B cell (primary cell): ENCODE results near the gene EYA3. TPM values are rescaled to one million over a fixed set of nuclear protein-coding genes. Genes with fewer than 3 reads are reported as not detected.

Experiments
- ATAC-seq: fragments of 200-7000 bp; cut with Tn5 transposase; one replicate; pipeline ENCODE4 v1.10.0; 2021; ENCODE audit warnings: low read depth, mild to moderate bottlenecking, moderate number of reproducible peaks, moderate library complexity
- CTCF ChIA-PET: fragments of 350-600 bp; sonication (Branson Sonifier 250); formaldehyde crosslinking; loops from one replicate; lab custom pipeline; 2021; ENCODE audit warnings: antibody characterized with exemption, inconsistent platforms; lab: Charles Lee
- POLR2A ChIA-PET: fragments of 350-600 bp; sonication (Branson Sonifier 250); formaldehyde crosslinking; loops from one replicate; lab custom pipeline; 2021; ENCODE audit warnings: antibody characterized with exemption; lab: Charles Lee
- DNase-seq: peaks from one replicate; pipeline ENCODE4 v3.0.0; 2013
- H2AFZ ChIP-seq: 2 replicates; pipeline ENCODE4 v1.6.1; 2012; ENCODE audit warnings: mild to moderate bottlenecking, low read depth, low read length; ENCODE audit not compliant: insufficient read depth, poor library complexity, severe bottlenecking
- H3K27ac ChIP-seq, 2 donors: 1 replicate in 1 of 2; 2 replicates in 1 of 2; pipeline ENCODE4 v1.5.1; 2012 to 2013; ENCODE audit warnings: low read length in 2 of 2, mild to moderate bottlenecking in 2 of 2, moderate library complexity in 1 of 2
- H3K27me3 ChIP-seq, 4 experiments: fragments of 200-600 bp in 1 of 4; sonication (generic) in 1 of 4; replicated peaks in 1 of 4; 1 replicate in 2 of 4; 2 replicates in 2 of 4; pipeline versions ENCODE4 v1.6.1 to v1.7.0; 2013 to 2016; ENCODE audit warnings: low read length in 3 of 4, mild to moderate bottlenecking in 2 of 4, mixed read lengths in 1 of 4, moderate library complexity in 1 of 4; ENCODE audit not compliant: insufficient read depth in 4 of 4, control insufficient read depth in 3 of 4; ENCODE audit errors: control extremely low read depth in 1 of 4
- H3K36me3 ChIP-seq, 2 experiments: replicated peaks in 1 of 2; 1 replicate in 1 of 2; 2 replicates in 1 of 2; pipeline versions ENCODE4 v1.6.1 to v1.7.1; 2013; ENCODE audit warnings: low read length in 1 of 2; ENCODE audit not compliant: insufficient read depth in 2 of 2, control insufficient read depth in 1 of 2; ENCODE audit errors: control extremely low read depth in 1 of 2, extremely low read depth in 1 of 2
- H3K4me1 ChIP-seq, 2 donors: fragments of 200-600 bp in 1 of 2; sonication (generic) in 1 of 2; 1 replicate in 1 of 2; 2 replicates in 1 of 2; pipeline versions ENCODE4 v1.5.1 to v1.6.1; 2013 to 2017; ENCODE audit warnings: low read length in 2 of 2; ENCODE audit not compliant: control insufficient read depth in 2 of 2, insufficient read depth in 2 of 2
- H3K4me2 ChIP-seq: replicated peaks from 2 replicates; pipeline ENCODE3; 2012; ENCODE audit warnings: mild to moderate bottlenecking, low read depth, low read length; ENCODE audit not compliant: poor library complexity, severe bottlenecking
- H3K4me3 ChIP-seq, 5 experiments: fragments of 200-600 bp in 1 of 5; sonication (generic) in 1 of 5; 1 replicate in 3 of 5; 2 replicates in 2 of 5; pipeline versions ENCODE4 v1.5.1 to v1.7.0; 2011 to 2016; ENCODE audit warnings: low read length in 4 of 5, mild to moderate bottlenecking in 4 of 5, low read depth in 2 of 5, control low read depth in 1 of 5, moderate library complexity in 1 of 5; ENCODE audit not compliant: insufficient read depth in 1 of 5; ENCODE audit errors: control extremely low read depth in 1 of 5, extremely low read depth in 1 of 5
- H3K79me2 ChIP-seq: fragments of 200-600 bp; sonication (generic); one replicate; pipeline ENCODE4 v1.6.0; 2016; ENCODE audit warnings: low read length; ENCODE audit not compliant: control insufficient read depth, insufficient read depth
- H3K9ac ChIP-seq: fragments of 200-600 bp; sonication (generic); 2 replicates; pipeline ENCODE4 v1.6.1; 2017; ENCODE audit warnings: mild to moderate bottlenecking, low read length, moderate library complexity
- H3K9me3 ChIP-seq, 3 donors: one replicate each; pipeline versions ENCODE4 v1.6.1 to v1.7.1; 2013; ENCODE audit warnings: low read length in 2 of 3; ENCODE audit not compliant: control insufficient read depth in 2 of 3, insufficient read depth in 1 of 3; ENCODE audit errors: control extremely low read depth in 1 of 3
- H4K20me1 ChIP-seq: 2 replicates; pipeline ENCODE4 v1.6.0; 2012; ENCODE audit warnings: mild to moderate bottlenecking, low read length; ENCODE audit not compliant: insufficient read depth, control insufficient read depth, poor library complexity, severe bottlenecking
- H3K27ac Mint-ChIP-seq: one replicate; pipeline ENCODE4 v1.8.0; 2021; ENCODE audit warnings: mixed read lengths
- H3K27me3 Mint-ChIP-seq: one replicate; pipeline ENCODE4 v1.8.0; 2021; ENCODE audit warnings: mixed read lengths
- H3K4me1 Mint-ChIP-seq: one replicate; pipeline ENCODE4 v1.8.0; 2021; ENCODE audit warnings: mixed read lengths
- H3K4me3 Mint-ChIP-seq: one replicate; pipeline ENCODE4 v1.8.0; 2021; ENCODE audit warnings: mixed read lengths
- H3K9me3 Mint-ChIP-seq: one replicate; pipeline ENCODE4 v1.8.0; 2022; ENCODE audit warnings: mixed read lengths; ENCODE audit not compliant: insufficient read depth
- EZH2 ChIP-seq: IDR thresholded peaks from 2 replicates; pipeline ENCODE4 v1.6.1; 2012; ENCODE audit warnings: borderline replicate concordance, low read depth, mild to moderate bottlenecking, moderate library complexity, low read length; ENCODE audit not compliant: insufficient read depth, poor library complexity, severe bottlenecking
- WGBS: methylation state at CpG from one replicate; pipeline ENCODE4 v1.1.5; 2013; ENCODE audit warnings: missing lambda C conversion rate; ENCODE audit not compliant: insufficient coverage; 5-methylcytosine and 5-hydroxymethylcytosine counted together
- intact Hi-C: fragments of 100-400 bp; cut with micrococcal nuclease; formaldehyde crosslinking; loops from one replicate; pipeline ENCODE4 v1.10.0; 2022
- polyA plus RNA-seq: library from polyadenylated mRNA; depleted of rRNA; stranded (reverse); fragments of >200 nt; gene quantifications from 2 replicates; pipeline ENCODE4 v1.2.3, GENCODE V29; 2012
- total RNA-seq, 2 donors: library from RNA; stranded (reverse); fragments of 120-200 nt in 1 of 2; gene quantifications; 1 replicate in 1 of 2; 2 replicates in 1 of 2; pipeline versions ENCODE4 v1.2.3 to v1.2.4, GENCODE V29; 2013 to 2022
- TF ChIP-seq, protein P1 (sequence below): fragments of 200-600 bp; IDR thresholded peaks from one replicate; pipeline ENCODE4 v1.8.0; 2022; ENCODE audit warnings: antibody characterized with exemption, mild to moderate bottlenecking

Gene EYA3
- total and polyA plus RNA-seq, 2 donors (not counting 1 experiment from before 2014, with no cell fraction given), result 14.1 to 31.3 TPM

DNA sequence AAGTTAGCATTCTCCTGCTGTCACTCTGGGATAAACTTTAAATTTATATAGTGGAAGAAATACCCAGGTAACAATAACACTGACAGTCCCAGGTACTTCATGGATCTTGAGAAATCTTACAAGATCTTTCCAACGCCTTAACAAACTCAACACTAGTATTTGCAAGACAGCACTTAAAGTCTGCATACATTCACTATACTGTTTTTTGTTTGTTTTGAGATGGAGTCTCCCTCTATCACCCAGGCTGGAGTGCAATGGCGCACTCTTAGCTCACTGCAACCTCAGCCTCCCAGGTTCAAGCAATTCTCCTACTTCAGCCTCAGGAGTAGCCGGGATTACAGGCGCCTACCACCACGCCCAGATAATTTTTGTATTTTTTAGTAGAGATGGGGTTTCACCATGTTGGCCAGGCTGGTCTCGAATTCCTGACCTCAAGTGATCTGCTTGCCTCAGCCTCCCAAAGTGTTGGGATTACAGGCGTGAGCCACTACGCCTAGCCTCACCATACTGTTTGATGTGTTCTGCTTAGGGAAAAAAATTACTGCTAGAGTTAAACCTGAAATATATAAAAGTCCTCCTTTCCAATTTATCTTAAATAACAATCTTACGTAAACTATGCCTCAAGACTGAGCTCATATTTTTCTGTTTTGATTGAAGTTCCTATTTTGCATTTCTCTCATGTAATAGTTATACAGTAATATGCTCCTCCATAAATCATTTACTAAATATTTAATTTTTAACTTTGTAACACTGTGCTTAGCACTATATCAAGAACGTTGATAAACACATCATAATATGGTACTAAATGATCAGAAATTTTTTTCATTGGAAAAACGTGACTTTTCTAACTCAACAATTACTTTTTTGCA lies 17.5 kb downstream of the EYA3 start:
- Mint-ChIP-seq H3K9me3 (no peaks in the 10 kb centered on the region), H3K27ac (peak overlapping the region; percentile 20), H3K27me3 (no peaks in the 10 kb centered on the region), H3K4me1 (peaks cover 50% of the 10 kb centered on the region), H3K4me3 (no peak overlapping the region)
- ATAC-seq, result no peak
- ChIA-PET POLR2A (no interaction called here), CTCF (no interaction called here)
- no peaks in the 10 kb centered on the region for H4K20me1 ChIP-seq
- H3K4me2 ChIP-seq, result no peak overlapping the region
- H3K9me3 ChIP-seq, result no peaks in the 10 kb centered on the region
- H3K4me3 ChIP-seq, result no peak overlapping the region
- H3K4me1 ChIP-seq, result peaks cover 15 to 20% of the 10 kb centered on the region in 2 donors
- peaks cover 83% of the 10 kb centered on the region for H3K79me2 ChIP-seq
- no peak for DNase-seq
- H3K27ac ChIP-seq, result no peak overlapping the region
- H2AFZ ChIP-seq, result no peak overlapping the region
- intact Hi-C loops, result no loop called here
- no peaks in the 10 kb centered on the region for H3K36me3 ChIP-seq
- no peaks in the 10 kb centered on the region for H3K27me3 ChIP-seq
- no CpG with 5 or more reads among the region's 11 CpGs for WGBS
- no peak overlapping the region for H3K9ac ChIP-seq
- TF ChIP-seq, protein P1, sequence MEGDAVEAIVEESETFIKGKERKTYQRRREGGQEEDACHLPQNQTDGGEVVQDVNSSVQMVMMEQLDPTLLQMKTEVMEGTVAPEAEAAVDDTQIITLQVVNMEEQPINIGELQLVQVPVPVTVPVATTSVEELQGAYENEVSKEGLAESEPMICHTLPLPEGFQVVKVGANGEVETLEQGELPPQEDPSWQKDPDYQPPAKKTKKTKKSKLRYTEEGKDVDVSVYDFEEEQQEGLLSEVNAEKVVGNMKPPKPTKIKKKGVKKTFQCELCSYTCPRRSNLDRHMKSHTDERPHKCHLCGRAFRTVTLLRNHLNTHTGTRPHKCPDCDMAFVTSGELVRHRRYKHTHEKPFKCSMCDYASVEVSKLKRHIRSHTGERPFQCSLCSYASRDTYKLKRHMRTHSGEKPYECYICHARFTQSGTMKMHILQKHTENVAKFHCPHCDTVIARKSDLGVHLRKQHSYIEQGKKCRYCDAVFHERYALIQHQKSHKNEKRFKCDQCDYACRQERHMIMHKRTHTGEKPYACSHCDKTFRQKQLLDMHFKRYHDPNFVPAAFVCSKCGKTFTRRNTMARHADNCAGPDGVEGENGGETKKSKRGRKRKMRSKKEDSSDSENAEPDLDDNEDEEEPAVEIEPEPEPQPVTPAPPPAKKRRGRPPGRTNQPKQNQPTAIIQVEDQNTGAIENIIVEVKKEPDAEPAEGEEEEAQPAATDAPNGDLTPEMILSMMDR, result no peak
- no peak for TF ChIP-seq EZH2

DNA sequence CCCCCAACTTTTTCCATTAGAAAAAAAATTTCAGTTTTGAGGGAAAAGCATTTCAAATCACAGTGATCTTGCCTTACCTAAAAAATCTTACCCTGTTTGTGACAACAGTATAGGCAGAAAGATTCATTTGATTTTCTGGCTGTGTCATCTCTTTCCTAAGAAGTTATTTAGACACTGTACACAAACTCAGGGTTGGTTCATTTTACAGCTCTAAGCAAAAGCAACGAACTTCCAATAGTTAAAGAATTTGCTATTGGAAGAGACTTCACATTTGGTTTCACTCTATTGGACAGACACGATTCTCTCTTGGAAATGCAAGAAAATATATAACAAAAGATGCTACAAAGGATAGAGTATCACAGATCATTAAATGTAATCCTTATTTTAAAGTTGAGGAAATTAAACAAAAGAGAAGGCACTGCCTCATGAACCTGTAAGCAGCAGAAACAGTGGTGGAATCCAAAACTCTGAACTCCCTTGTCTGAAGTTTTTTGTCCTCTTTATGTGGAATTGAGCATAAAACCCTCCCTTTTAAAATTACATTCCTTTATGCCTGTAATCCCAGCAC lies 20.8 kb downstream of the EYA3 start:
- Histone ChIP-seq H2AFZ (no peak overlapping the region), H3K79me2 (peaks cover 81% of the 10 kb centered on the region), H3K9me3 (no peaks in the 10 kb centered on the region), H3K4me2 (no peak overlapping the region), H3K27ac (no peak overlapping the region), H3K27me3 (no peaks in the 10 kb centered on the region), H4K20me1 (no peaks in the 10 kb centered on the region), H3K36me3 (no peaks in the 10 kb centered on the region), H3K4me3 (no peak overlapping the region), H3K4me1 (peaks cover 12 to 13% of the 10 kb centered on the region in 2 donors), H3K9ac (no peak overlapping the region)
- Mint-ChIP-seq H3K27ac (peak overlapping the region; percentile 17), H3K27me3 (no peaks in the 10 kb centered on the region), H3K4me3 (no peak overlapping the region), H3K9me3 (no peaks in the 10 kb centered on the region), H3K4me1 (peaks cover 40% of the 10 kb centered on the region)
- ChIA-PET POLR2A (interaction anchor here (0.5 to 1.2 kb wide), 2 partner anchors 9 to 21 kb away, joined by 4 to 7 read pairs; partner anchors contain the start of gene EYA3), CTCF (interaction anchor here (1.0 to 1.2 kb wide), 2 partner anchors 8 to 181 kb away, joined by 3 to 4 read pairs; no protein-coding TSS in a partner anchor)
- no peak for DNase-seq
- no CpG with 5 or more reads among the region's 2 CpGs for WGBS
- ATAC-seq, result no peak
- TF ChIP-seq EZH2, result no peak
- TF ChIP-seq, protein P1, result no peak
- intact Hi-C loops, result no loop called here
